ENCODE results near the gene SMAD2.
A peak's percentile ranks its signal among the peaks of the same experiment; 100 is the strongest.

Gene SMAD2

GRCh38 chr18:47944972-47945852 lies 14.8 kb upstream of the SMAD2 start:
- TF ChIP-seq CTCF (IDR thresholded peaks at IDR 0.05): no peak

GRCh38 chr18:47936952-47937351 lies 6.5 kb upstream of the SMAD2 start:
- no peak for TF ChIP-seq CTCF (IDR thresholded peaks at IDR 0.05)

GRCh38 chr18:47935321-47936055 lies 5.0 kb upstream of the SMAD2 start:
- no peak for TF ChIP-seq CTCF (IDR thresholded peaks at IDR 0.05)

- TF ChIP-seq CTCF (IDR thresholded peaks at IDR 0.05): peak; percentile 10; the same call in 1 of the 2 replicates
Measured at GRCh38 chr18:47932603-47933002, 2.1 kb upstream of the SMAD2 start.

GRCh38 chr18:47932190-47932589 lies 1.7 kb upstream of the SMAD2 start:
- TF ChIP-seq CTCF (IDR thresholded peaks at IDR 0.05): no peak

- no peak for TF ChIP-seq CTCF (IDR thresholded peaks at IDR 0.05)
Measured at GRCh38 chr18:47931718-47932103, 1.3 kb upstream of the SMAD2 start.

GRCh38 chr18:47930931-47931717 lies 665 bp upstream of the SMAD2 start:
- TF ChIP-seq CTCF (IDR thresholded peaks at IDR 0.05): no peak

Data from LNCAP (cell line).